H1 (cell line): ENCODE measurements around the gene DHCR7. TPM values are rescaled to one million over a fixed set of nuclear protein-coding genes. Genes with fewer than 3 reads are reported as not detected.

Experiments
- BACH1 ChIP-seq: IDR thresholded peaks from 2 replicates; pipeline ENCODE4 v1.6.1; 2012; ENCODE audit warnings: low read length, improper control_type of control experiment
- EP300 ChIP-seq, 2 experiments: IDR thresholded peaks; 1 replicate in 1 of 2; 2 replicates in 1 of 2; pipeline ENCODE4 v1.6.1; 2011 to 2012; ENCODE audit warnings: low read depth in 2 of 2, low read length in 2 of 2, mild to moderate bottlenecking in 2 of 2, borderline replicate concordance in 1 of 2, inconsistent platforms in 1 of 2, moderate library complexity in 1 of 2
- KDM4A ChIP-seq: IDR thresholded peaks from one replicate; pipeline ENCODE4 v1.7.1; 2012; ENCODE audit warnings: low read depth, mild to moderate bottlenecking, moderate library complexity, low read length, inconsistent platforms; ENCODE audit not compliant: severe bottlenecking
- KDM5A ChIP-seq: fragments of 200-600 bp; IDR thresholded peaks from 2 replicates; pipeline ENCODE4 v1.7.1; 2012; ENCODE audit warnings: mild to moderate bottlenecking, low read length, inconsistent platforms, mixed read lengths
- RXRA ChIP-seq: IDR thresholded peaks from 2 replicates; pipeline ENCODE4 v1.6.1; 2011; ENCODE audit warnings: low read depth, mild to moderate bottlenecking, low read length, moderate library complexity; ENCODE audit not compliant: insufficient read depth
- TBP ChIP-seq: IDR thresholded peaks from 2 replicates; pipeline ENCODE4 v1.6.1; 2011; ENCODE audit warnings: low read depth, low read length, improper control_type of control experiment
- polyA plus RNA-seq, 7 experiments: library from polyadenylated mRNA; depleted of rRNA in 3 of 7; stranded (reverse) in 5 of 7; unstranded in 2 of 7; fragments of >200 nt in 5 of 7; fragments of 200-250 nt in 2 of 7; gene quantifications; 1 replicate in 5 of 7; 2 replicates in 1 of 7; 4 replicates in 1 of 7; pipeline versions ENCODE4 v1.2.1 to v1.2.3, GENCODE V29; 2011 to 2013; ENCODE audit warnings: missing spikeins in 2 of 7, mixed read lengths in 2 of 7
- total RNA-seq: library from RNA; stranded (reverse); fragmentation: NEBNext Ultra II Directional; extraction: Animal tissue kit (Norgen Biotek cat#: 25700); gene quantifications from 2 replicates; pipeline ENCODE4 v1.2.1, GENCODE V29; 2021
- TF ChIP-seq, protein P1 (sequence below): fragments of 300-600 bp; sonication (generic); IDR thresholded peaks from 2 replicates; pipeline ENCODE4 v1.7.1; 2012; ENCODE audit warnings: low read length, moderate library complexity, mild to moderate bottlenecking, inconsistent platforms; ENCODE audit not compliant: insufficient replicate concordance
- TF ChIP-seq, protein P2 (sequence below): IDR thresholded peaks from 2 replicates; pipeline ENCODE4 v1.6.1; 2012; ENCODE audit warnings: inconsistent platforms

Gene DHCR7
- total and polyA plus RNA-seq, 2 of the 8 experiments (the other 6 are each of a cell fraction or from before 2014, with no cell fraction given) = 144 to 157 TPM

DNA sequence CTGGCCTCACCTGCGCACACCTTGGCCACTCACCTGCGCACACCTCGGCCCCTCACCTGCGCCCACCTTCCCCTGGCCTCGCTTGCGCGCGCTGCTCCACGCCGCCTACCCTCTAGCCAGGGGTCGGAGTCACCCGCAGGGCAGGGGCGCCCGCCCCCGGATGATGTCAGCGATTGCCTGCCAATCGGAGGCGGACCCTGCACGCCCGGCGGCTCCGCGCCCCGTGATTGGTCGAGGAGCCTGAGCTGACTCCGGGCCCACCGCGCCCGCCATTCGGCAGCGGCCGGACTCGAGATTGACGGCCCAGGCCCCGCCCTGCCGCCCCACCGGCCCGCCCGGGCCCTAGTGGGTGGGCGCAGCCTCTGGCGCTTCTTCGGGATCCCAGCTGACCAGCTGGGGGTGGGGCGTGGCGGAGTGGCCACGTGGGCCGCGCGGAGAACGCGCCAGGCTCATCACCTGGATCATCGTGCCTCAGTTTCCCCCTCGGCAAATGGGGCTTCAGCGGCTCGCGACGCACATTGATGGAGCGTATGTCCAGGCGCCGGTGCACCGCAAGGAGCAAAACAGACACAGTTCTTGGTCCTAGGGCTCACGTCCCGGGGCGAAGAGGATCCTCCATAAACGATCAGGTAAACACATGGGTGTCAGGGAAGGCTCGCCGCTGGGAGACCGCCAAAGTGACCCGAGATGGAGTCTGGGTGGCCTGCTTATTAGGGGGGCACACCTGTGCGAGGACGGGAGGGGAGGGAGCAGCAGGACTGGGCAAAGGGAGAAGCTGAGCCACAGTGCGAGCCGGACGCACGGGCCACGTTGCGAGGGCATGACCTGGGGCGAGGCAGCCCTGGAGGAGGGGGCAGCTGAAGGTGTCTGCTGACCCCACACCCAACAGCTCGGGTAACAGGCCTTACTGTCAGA lies at the start of gene DHCR7 (continued):
- TF ChIP-seq, protein P1, sequence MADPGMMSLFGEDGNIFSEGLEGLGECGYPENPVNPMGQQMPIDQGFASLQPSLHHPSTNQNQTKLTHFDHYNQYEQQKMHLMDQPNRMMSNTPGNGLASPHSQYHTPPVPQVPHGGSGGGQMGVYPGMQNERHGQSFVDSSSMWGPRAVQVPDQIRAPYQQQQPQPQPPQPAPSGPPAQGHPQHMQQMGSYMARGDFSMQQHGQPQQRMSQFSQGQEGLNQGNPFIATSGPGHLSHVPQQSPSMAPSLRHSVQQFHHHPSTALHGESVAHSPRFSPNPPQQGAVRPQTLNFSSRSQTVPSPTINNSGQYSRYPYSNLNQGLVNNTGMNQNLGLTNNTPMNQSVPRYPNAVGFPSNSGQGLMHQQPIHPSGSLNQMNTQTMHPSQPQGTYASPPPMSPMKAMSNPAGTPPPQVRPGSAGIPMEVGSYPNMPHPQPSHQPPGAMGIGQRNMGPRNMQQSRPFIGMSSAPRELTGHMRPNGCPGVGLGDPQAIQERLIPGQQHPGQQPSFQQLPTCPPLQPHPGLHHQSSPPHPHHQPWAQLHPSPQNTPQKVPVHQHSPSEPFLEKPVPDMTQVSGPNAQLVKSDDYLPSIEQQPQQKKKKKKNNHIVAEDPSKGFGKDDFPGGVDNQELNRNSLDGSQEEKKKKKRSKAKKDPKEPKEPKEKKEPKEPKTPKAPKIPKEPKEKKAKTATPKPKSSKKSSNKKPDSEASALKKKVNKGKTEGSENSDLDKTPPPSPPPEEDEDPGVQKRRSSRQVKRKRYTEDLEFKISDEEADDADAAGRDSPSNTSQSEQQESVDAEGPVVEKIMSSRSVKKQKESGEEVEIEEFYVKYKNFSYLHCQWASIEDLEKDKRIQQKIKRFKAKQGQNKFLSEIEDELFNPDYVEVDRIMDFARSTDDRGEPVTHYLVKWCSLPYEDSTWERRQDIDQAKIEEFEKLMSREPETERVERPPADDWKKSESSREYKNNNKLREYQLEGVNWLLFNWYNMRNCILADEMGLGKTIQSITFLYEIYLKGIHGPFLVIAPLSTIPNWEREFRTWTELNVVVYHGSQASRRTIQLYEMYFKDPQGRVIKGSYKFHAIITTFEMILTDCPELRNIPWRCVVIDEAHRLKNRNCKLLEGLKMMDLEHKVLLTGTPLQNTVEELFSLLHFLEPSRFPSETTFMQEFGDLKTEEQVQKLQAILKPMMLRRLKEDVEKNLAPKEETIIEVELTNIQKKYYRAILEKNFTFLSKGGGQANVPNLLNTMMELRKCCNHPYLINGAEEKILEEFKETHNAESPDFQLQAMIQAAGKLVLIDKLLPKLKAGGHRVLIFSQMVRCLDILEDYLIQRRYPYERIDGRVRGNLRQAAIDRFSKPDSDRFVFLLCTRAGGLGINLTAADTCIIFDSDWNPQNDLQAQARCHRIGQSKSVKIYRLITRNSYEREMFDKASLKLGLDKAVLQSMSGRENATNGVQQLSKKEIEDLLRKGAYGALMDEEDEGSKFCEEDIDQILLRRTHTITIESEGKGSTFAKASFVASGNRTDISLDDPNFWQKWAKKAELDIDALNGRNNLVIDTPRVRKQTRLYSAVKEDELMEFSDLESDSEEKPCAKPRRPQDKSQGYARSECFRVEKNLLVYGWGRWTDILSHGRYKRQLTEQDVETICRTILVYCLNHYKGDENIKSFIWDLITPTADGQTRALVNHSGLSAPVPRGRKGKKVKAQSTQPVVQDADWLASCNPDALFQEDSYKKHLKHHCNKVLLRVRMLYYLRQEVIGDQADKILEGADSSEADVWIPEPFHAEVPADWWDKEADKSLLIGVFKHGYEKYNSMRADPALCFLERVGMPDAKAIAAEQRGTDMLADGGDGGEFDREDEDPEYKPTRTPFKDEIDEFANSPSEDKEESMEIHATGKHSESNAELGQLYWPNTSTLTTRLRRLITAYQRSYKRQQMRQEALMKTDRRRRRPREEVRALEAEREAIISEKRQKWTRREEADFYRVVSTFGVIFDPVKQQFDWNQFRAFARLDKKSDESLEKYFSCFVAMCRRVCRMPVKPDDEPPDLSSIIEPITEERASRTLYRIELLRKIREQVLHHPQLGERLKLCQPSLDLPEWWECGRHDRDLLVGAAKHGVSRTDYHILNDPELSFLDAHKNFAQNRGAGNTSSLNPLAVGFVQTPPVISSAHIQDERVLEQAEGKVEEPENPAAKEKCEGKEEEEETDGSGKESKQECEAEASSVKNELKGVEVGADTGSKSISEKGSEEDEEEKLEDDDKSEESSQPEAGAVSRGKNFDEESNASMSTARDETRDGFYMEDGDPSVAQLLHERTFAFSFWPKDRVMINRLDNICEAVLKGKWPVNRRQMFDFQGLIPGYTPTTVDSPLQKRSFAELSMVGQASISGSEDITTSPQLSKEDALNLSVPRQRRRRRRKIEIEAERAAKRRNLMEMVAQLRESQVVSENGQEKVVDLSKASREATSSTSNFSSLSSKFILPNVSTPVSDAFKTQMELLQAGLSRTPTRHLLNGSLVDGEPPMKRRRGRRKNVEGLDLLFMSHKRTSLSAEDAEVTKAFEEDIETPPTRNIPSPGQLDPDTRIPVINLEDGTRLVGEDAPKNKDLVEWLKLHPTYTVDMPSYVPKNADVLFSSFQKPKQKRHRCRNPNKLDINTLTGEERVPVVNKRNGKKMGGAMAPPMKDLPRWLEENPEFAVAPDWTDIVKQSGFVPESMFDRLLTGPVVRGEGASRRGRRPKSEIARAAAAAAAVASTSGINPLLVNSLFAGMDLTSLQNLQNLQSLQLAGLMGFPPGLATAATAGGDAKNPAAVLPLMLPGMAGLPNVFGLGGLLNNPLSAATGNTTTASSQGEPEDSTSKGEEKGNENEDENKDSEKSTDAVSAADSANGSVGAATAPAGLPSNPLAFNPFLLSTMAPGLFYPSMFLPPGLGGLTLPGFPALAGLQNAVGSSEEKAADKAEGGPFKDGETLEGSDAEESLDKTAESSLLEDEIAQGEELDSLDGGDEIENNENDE = no peak
- TF ChIP-seq BACH1 (no peak), RXRA (no peak), TBP (no peak; the same call in 1 of the 2 replicates), KDM5A (no peak), EP300 (IDR thresholded peaks at IDR 0.05; ENCODE audit: borderline replicate concordance in 1 of 2, low read depth in 2 of 2, low read length in 2 of 2) (0 out of 3 replicates have a peak, but pooled peaks of 1 of the 2 experiments have one; percentile 5), KDM4A (peak; percentile 87)
- TF ChIP-seq, protein P2, sequence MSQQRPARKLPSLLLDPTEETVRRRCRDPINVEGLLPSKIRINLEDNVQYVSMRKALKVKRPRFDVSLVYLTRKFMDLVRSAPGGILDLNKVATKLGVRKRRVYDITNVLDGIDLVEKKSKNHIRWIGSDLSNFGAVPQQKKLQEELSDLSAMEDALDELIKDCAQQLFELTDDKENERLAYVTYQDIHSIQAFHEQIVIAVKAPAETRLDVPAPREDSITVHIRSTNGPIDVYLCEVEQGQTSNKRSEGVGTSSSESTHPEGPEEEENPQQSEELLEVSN = peak; percentile 31; the same call in 1 of the 2 replicates
